ENCODE measurements around the gene ANXA10.
"Not testable (repeated sequence)": the region's sequence is repeated elsewhere in the genome, so short reads cannot be mapped to it uniquely, and the experiment has no call there.

ANXA10 gene

GRCh38 chr4:168135860-168136259, 43.5 kb downstream of the ANXA10 start:
- not testable (repeated sequence) for H3K4me3 ChIP-seq (ENCODE audit: extremely low read depth, insufficient read depth, low read length, poor library complexity, severe bottlenecking); H3K36me3 ChIP-seq (ENCODE audit: control insufficient read depth, insufficient read depth, low read length); H3K27ac ChIP-seq (ENCODE audit: low read depth, low read length, severe bottlenecking); H3K4me1 ChIP-seq (ENCODE audit: control insufficient read depth, insufficient read depth, low read length, poor library complexity, severe bottlenecking); H3K9me3 ChIP-seq (ENCODE audit: control insufficient read depth, low read length)
- WGBS, 2 experiments (ENCODE audit: insufficient coverage in 2 of 2), result 100% methylated on average over 1 of the region's 1 CpG; no CpG with 5 or more reads in 1 of the 2 experiments

- not testable (repeated sequence) for H3K36me3 ChIP-seq (ENCODE audit: control insufficient read depth, insufficient read depth, low read length); H3K4me3 ChIP-seq (ENCODE audit: extremely low read depth, insufficient read depth, low read length, poor library complexity, severe bottlenecking); H3K4me1 ChIP-seq (ENCODE audit: control insufficient read depth, insufficient read depth, low read length, poor library complexity, severe bottlenecking); H3K27ac ChIP-seq (ENCODE audit: low read depth, low read length, severe bottlenecking); H3K9me3 ChIP-seq (ENCODE audit: control insufficient read depth, low read length)
- WGBS, 2 experiments (ENCODE audit: insufficient coverage in 2 of 2), result 90% methylated on average over 2 of the region's 2 CpGs; no CpG with 5 or more reads in 1 of the 2 experiments
Observed at GRCh38 chr4:168137695-168138094, 45.4 kb downstream of the ANXA10 start.

- no peak overlapping the region for H3K4me3 ChIP-seq (ENCODE audit: extremely low read depth, insufficient read depth, low read length, poor library complexity, severe bottlenecking)
- H3K9me3 ChIP-seq (ENCODE audit: control insufficient read depth, low read length), result no peaks in the 10 kb centered on the region
- WGBS, 2 experiments (ENCODE audit: insufficient coverage in 2 of 2), result 100% methylated on average over 2 of the region's 3 CpGs; no CpG with 5 or more reads in 1 of the 2 experiments
- H3K27ac ChIP-seq (ENCODE audit: low read depth, low read length, severe bottlenecking), result no peak overlapping the region
- H3K36me3 ChIP-seq (ENCODE audit: control insufficient read depth, insufficient read depth, low read length), result no peaks in the 10 kb centered on the region
- H3K4me1 ChIP-seq (ENCODE audit: control insufficient read depth, insufficient read depth, low read length, poor library complexity, severe bottlenecking), result no peaks in the 10 kb centered on the region
Observed at GRCh38 chr4:168138143-168138542, 45.8 kb downstream of the ANXA10 start.

DNA sequence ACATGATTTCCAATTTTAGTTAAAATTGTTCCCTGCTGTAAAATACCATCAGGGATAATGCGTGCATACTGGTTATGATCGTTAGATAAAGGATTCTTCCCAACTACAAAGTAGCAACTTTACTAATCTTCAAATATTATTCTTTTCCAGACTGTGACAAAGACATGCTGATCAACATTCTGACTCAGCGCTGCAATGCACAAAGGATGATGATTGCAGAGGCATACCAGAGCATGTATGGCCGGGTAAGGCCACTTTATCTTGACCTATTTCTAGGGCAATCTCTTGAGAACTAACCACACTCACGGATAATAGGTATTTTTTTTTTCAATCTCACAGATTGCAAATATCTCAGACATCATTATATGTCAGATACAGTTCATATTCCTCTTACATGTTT, 47.0 kb downstream of the ANXA10 start:
- no peaks in the 10 kb centered on the region for H3K4me1 ChIP-seq (ENCODE audit: control insufficient read depth, insufficient read depth, low read length, poor library complexity, severe bottlenecking)
- H3K36me3 ChIP-seq (ENCODE audit: control insufficient read depth, insufficient read depth, low read length), result no peaks in the 10 kb centered on the region
- H3K4me3 ChIP-seq (ENCODE audit: extremely low read depth, insufficient read depth, low read length, poor library complexity, severe bottlenecking), result no peak overlapping the region
- H3K27ac ChIP-seq (ENCODE audit: low read depth, low read length, severe bottlenecking), result no peak overlapping the region
- H3K9me3 ChIP-seq (ENCODE audit: control insufficient read depth, low read length), result no peaks in the 10 kb centered on the region
- WGBS, 2 experiments (ENCODE audit: insufficient coverage in 2 of 2), result 90 to 92% methylated on average over 2 to 5 of the region's 5 CpGs

GRCh38 chr4:168141733-168142132, 49.4 kb downstream of the ANXA10 start:
- H3K4me3 ChIP-seq (ENCODE audit: extremely low read depth, insufficient read depth, low read length, poor library complexity, severe bottlenecking), result no peak overlapping the region
- H3K27ac ChIP-seq (ENCODE audit: low read depth, low read length, severe bottlenecking), result no peak overlapping the region
- no peaks in the 10 kb centered on the region for H3K9me3 ChIP-seq (ENCODE audit: control insufficient read depth, low read length)
- no peaks in the 10 kb centered on the region for H3K36me3 ChIP-seq (ENCODE audit: control insufficient read depth, insufficient read depth, low read length)
- WGBS, 2 experiments (ENCODE audit: insufficient coverage in 2 of 2), result 89 to 98% methylated on average over 4 to 6 of the region's 7 CpGs
- no peaks in the 10 kb centered on the region for H3K4me1 ChIP-seq (ENCODE audit: control insufficient read depth, insufficient read depth, low read length, poor library complexity, severe bottlenecking)

DNA sequence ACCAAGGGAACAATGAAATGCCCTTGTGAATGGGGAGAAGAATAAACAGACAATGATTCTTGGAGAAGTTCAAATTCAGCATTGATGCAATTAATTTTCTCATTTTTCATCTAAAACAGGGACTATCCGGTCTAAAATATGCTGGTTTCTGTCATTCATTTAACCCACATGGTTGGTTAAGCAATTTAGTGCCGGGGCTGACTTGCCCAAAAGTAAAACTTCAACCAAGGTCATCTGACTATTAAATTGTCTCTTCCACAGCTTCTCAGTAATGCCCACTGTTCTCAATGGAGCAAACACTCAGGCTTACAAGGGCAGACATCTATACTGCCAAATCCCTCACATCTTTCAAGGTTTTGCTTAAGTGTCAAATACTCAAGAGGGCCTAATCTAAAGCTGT, 51.3 kb downstream of the ANXA10 start:
- Histone ChIP-seq H3K4me1 (ENCODE audit: control insufficient read depth, insufficient read depth, low read length, poor library complexity, severe bottlenecking) (no peaks in the 10 kb centered on the region), H3K27ac (ENCODE audit: low read depth, low read length, severe bottlenecking) (no peak overlapping the region), H3K36me3 (ENCODE audit: control insufficient read depth, insufficient read depth, low read length) (no peaks in the 10 kb centered on the region), H3K4me3 (ENCODE audit: extremely low read depth, insufficient read depth, low read length, poor library complexity, severe bottlenecking) (no peak overlapping the region), H3K9me3 (ENCODE audit: control insufficient read depth, low read length) (no peaks in the 10 kb centered on the region)
- WGBS, 2 experiments (ENCODE audit: insufficient coverage in 2 of 2), result 94% methylated on average over 2 of the region's 2 CpGs

DNA sequence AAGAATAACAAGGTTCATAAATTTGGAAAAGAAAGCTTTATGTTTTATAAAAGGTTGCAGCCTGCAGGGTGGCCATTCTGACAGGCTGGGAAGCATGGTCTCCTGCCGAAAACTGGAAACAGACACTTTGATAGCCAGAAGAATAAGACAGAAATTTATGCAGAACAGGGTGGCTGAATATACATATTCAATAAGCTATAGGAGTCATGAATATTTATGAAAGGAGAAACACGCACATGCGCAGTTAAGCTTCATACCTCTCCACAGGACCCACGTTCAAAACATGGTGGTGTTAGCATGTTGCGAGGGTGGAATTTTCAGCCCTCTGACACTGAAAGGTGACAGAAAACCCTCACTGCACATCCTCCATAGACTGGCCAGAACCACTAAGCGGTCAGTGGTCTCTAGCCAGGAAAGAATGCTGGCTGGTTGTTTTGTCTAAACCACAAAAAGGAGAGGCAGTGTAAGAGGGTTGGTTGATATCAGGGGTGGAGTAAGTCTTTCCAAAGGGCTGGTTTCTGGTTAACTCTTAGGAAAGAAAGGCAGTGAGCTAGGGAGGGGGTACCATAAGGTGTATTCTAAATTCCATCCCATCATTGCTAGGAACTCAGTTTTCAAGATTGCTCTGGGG, 58.2 kb downstream of the ANXA10 start:
- Histone ChIP-seq H3K27ac (ENCODE audit: low read depth, low read length, severe bottlenecking) (no peak overlapping the region), H3K9me3 (ENCODE audit: control insufficient read depth, low read length) (no peaks in the 10 kb centered on the region), H3K4me3 (ENCODE audit: extremely low read depth, insufficient read depth, low read length, poor library complexity, severe bottlenecking) (no peak overlapping the region), H3K36me3 (ENCODE audit: control insufficient read depth, insufficient read depth, low read length) (no peaks in the 10 kb centered on the region), H3K4me1 (ENCODE audit: control insufficient read depth, insufficient read depth, low read length, poor library complexity, severe bottlenecking) (peaks cover 2% of the 10 kb centered on the region)
- WGBS, 2 experiments (ENCODE audit: insufficient coverage in 2 of 2), result 100% methylated on average over 1 to 5 of the region's 6 CpGs

DNA sequence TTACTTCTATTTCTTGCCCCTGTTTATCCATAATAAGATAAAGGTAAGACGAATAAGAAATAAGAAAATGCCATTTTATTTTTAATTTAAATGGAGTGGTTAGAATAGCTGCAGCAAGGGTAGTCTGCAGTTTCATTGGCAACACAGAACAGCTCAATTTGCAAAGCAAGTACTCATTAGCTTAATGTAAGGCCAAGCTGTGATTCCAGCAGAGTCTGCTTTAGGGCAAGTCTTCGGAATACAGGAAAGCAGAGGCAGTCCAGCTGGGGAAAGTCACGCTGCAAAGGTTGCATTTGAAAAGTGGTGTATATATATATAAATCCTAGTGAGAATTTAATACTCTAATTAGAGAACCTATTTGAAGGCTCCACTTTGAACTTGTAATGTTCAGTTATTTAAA, 59.0 kb downstream of the ANXA10 start:
- WGBS, 2 experiments (ENCODE audit: insufficient coverage in 2 of 2), result no CpG with 5 or more reads among the region's 3 CpGs
- Histone ChIP-seq H3K4me1 (ENCODE audit: control insufficient read depth, insufficient read depth, low read length, poor library complexity, severe bottlenecking) (peaks cover 2% of the 10 kb centered on the region), H3K27ac (ENCODE audit: low read depth, low read length, severe bottlenecking) (no peak overlapping the region), H3K9me3 (ENCODE audit: control insufficient read depth, low read length) (no peaks in the 10 kb centered on the region), H3K4me3 (ENCODE audit: extremely low read depth, insufficient read depth, low read length, poor library complexity, severe bottlenecking) (no peak overlapping the region), H3K36me3 (ENCODE audit: control insufficient read depth, insufficient read depth, low read length) (no peaks in the 10 kb centered on the region)

- no peak overlapping the region for H3K4me3 ChIP-seq (ENCODE audit: extremely low read depth, insufficient read depth, low read length, poor library complexity, severe bottlenecking)
- no peaks in the 10 kb centered on the region for H3K9me3 ChIP-seq (ENCODE audit: control insufficient read depth, low read length)
- no peaks in the 10 kb centered on the region for H3K36me3 ChIP-seq (ENCODE audit: control insufficient read depth, insufficient read depth, low read length)
- peaks cover 2% of the 10 kb centered on the region for H3K4me1 ChIP-seq (ENCODE audit: control insufficient read depth, insufficient read depth, low read length, poor library complexity, severe bottlenecking)
- WGBS, 2 experiments (ENCODE audit: insufficient coverage in 2 of 2), result 90 to 100% methylated on average over 4 to 8 of the region's 8 CpGs
- H3K27ac ChIP-seq (ENCODE audit: low read depth, low read length, severe bottlenecking), result no peak overlapping the region
Observed at GRCh38 chr4:168152837-168153500, 60.6 kb downstream of the ANXA10 start.

GRCh38 chr4:168153596-168154440, 61.5 kb downstream of the ANXA10 start:
- H3K27ac ChIP-seq (ENCODE audit: low read depth, low read length, severe bottlenecking), result no peak overlapping the region
- H3K4me1 ChIP-seq (ENCODE audit: control insufficient read depth, insufficient read depth, low read length, poor library complexity, severe bottlenecking), result peaks cover 2% of the 10 kb centered on the region
- WGBS, 2 experiments (ENCODE audit: insufficient coverage in 2 of 2), result no CpG with 5 or more reads among the region's 10 CpGs
- H3K9me3 ChIP-seq (ENCODE audit: control insufficient read depth, low read length), result no peaks in the 10 kb centered on the region
- H3K36me3 ChIP-seq (ENCODE audit: control insufficient read depth, insufficient read depth, low read length), result no peaks in the 10 kb centered on the region
- H3K4me3 ChIP-seq (ENCODE audit: extremely low read depth, insufficient read depth, low read length, poor library complexity, severe bottlenecking), result no peak overlapping the region
